SJCRH30 (cell line): ENCODE results near the gene NAGPA. TPM values are rescaled to one million over a fixed set of nuclear protein-coding genes. Genes with fewer than 3 reads are reported as not detected.
"Not testable (repeated sequence)": the region's sequence is repeated elsewhere in the genome, so short reads cannot be mapped to it uniquely, and the experiment has no call there.

Experiments used
- DNase-seq, 2 experiments: peaks; one replicate each; pipeline ENCODE4 v3.0.0-alpha.2; 2015 to 2020
- H3K27ac ChIP-seq: fragments of 250-450 bp; sonication (Bioruptor Pico); 2 replicates; pipeline ENCODE4 v1.5.1; 2020; ENCODE audit warnings: mild to moderate bottlenecking, moderate library complexity
- H3K27me3 ChIP-seq: fragments of 250-450 bp; sonication (Bioruptor Pico); 2 replicates; pipeline ENCODE4 v1.5.1; 2020; ENCODE audit warnings: mild to moderate bottlenecking, moderate library complexity
- H3K36me3 ChIP-seq: fragments of 250-450 bp; sonication (Bioruptor Pico); 2 replicates; pipeline ENCODE4 v1.5.1; 2020; ENCODE audit warnings: mild to moderate bottlenecking, moderate library complexity
- H3K4me1 ChIP-seq: fragments of 250-450 bp; sonication (Bioruptor Pico); 2 replicates; pipeline ENCODE4 v1.5.1; 2020; ENCODE audit warnings: mild to moderate bottlenecking, moderate library complexity
- H3K4me3 ChIP-seq: fragments of 250-450 bp; sonication (Bioruptor Pico); 2 replicates; pipeline ENCODE4 v1.5.1; 2020; ENCODE audit warnings: mild to moderate bottlenecking, moderate library complexity
- H3K9me3 ChIP-seq: fragments of 250-450 bp; sonication (Bioruptor Pico); replicated peaks from 2 replicates; pipeline ENCODE4 v1.5.1; 2020; ENCODE audit warnings: mild to moderate bottlenecking, moderate library complexity
- total RNA-seq: library from RNA; depleted of rRNA; stranded (reverse); fragments of >200 nt; shearing (Covaris generic); gene quantifications from 2 replicates; pipeline ENCODE4 v1.2.3, GENCODE V29; 2014

NAGPA gene
- total RNA-seq, 1 experiment from 2014 or later: 6.4 TPM

DNA sequence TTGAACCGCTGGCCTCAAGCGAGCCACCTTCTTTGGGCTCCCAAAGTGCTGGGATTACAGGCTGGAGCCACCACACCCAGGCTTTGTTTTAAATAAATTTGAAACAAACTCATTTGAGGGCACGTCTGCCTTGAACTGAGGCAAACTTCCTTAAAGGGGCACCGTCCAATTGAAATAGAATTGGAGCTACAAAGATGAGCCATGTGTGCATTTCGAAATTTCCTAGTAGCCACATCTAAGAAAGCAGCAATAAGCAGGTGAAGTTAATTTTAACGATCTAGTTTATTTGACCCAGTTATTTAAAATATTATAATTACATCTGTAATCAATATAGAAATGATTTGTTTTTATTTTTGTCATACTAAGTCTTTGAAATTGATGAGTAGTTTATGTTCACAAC, 32.8 kb upstream of the NAGPA start:
- peaks cover 15% of the 10 kb centered on the region for H3K27me3 ChIP-seq
- no peaks in the 10 kb centered on the region for H3K36me3 ChIP-seq
- no peak for DNase-seq

DNA sequence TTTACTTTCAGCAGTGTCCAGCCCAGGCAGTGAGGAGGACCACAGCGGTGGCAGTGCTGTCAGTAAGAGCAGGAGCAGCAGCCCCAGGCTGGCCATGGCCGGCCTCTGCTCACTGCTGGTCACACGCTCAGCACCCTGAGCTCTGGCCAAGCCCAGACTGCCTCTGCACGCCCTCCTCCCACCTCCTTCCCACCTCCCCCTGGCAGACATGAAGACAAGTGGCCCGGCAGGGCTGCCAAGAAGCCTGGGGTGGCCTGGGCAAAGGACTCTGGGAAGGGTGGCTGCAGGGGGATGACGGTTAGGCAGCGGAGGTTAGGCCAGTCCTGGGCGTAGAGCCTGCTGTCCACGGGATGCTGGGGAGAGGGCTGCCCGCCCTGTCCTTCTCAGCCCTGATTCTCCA, 32.1 kb upstream of the NAGPA start, which contains the start of gene C16orf89:
Gene C16orf89, minus strand, starts transcription at position 144 of the 400 bp plus-strand sequence. Its CDS starts 48 bp downstream, at position 96.
- H3K36me3 ChIP-seq: no peaks in the 10 kb centered on the region
- H3K27me3 ChIP-seq: peaks cover 15% of the 10 kb centered on the region
- no peak within 1 kb of the TSS for H3K27ac ChIP-seq
- H3K4me1 ChIP-seq: no peaks in the 10 kb centered on the region
- DNase-seq: no peak
- H3K9me3 ChIP-seq: no peaks in the 10 kb centered on the region
- H3K4me3 ChIP-seq: no peak within 1 kb of the TSS

More for the DNA sequence above, 32.8 kb upstream of the NAGPA start:
- Histone ChIP-seq H3K4me3 (no peak overlapping the region), H3K4me1 (no peaks in the 10 kb centered on the region), H3K9me3 (no peaks in the 10 kb centered on the region), H3K27ac (no peak overlapping the region)

DNA sequence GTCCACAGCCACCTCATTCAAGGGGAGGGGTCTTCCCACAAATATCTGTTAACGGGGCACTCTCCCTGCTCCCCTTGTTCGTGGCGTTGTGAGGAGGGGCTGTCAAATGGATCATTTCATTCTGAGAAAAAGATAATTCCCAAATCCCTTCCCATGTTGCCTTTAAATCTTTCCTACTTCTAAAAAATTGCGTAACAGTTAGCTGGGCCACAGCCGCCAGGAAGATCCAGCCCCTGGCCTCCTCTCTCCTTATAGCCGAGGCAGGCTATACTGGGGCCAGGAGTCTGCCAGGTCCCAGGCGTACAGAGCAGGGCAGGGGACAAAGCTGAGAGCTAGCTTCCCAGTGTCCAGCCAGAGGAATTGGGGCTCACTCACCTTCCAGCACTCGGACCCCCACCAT, 31.6 kb upstream of the NAGPA start:
- Histone ChIP-seq H3K27me3 (peaks cover 15% of the 10 kb centered on the region), H3K4me3 (no peak overlapping the region), H3K27ac (no peak overlapping the region), H3K9me3 (no peaks in the 10 kb centered on the region), H3K36me3 (no peaks in the 10 kb centered on the region), H3K4me1 (no peaks in the 10 kb centered on the region)
- DNase-seq: no peak

DNA sequence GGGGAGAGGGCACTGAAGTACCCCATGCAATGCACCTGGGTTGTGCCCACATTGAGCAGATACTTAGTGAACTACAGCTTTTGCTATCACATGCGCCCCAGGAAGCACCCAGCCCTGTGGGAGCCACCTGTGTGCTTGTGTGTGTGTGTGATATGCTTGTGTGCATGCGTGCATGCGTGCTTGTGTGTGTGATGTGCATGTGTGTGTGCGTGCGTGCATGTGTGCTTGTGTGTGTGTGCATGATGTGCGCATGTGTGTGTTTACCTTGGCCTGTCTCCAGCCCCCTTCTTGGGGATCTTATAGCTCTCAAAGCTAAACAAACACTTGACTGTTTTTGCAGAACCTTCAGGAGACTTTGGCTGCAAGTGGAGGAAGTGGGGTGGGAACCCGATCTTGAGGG, 31.2 kb upstream of the NAGPA start:
- Histone ChIP-seq H3K36me3 (no peaks in the 10 kb centered on the region), H3K9me3 (no peaks in the 10 kb centered on the region), H3K4me3 (no peak overlapping the region), H3K27me3 (peaks cover 15% of the 10 kb centered on the region), H3K4me1 (no peaks in the 10 kb centered on the region), H3K27ac (no peak overlapping the region)
- no peak for DNase-seq

DNA sequence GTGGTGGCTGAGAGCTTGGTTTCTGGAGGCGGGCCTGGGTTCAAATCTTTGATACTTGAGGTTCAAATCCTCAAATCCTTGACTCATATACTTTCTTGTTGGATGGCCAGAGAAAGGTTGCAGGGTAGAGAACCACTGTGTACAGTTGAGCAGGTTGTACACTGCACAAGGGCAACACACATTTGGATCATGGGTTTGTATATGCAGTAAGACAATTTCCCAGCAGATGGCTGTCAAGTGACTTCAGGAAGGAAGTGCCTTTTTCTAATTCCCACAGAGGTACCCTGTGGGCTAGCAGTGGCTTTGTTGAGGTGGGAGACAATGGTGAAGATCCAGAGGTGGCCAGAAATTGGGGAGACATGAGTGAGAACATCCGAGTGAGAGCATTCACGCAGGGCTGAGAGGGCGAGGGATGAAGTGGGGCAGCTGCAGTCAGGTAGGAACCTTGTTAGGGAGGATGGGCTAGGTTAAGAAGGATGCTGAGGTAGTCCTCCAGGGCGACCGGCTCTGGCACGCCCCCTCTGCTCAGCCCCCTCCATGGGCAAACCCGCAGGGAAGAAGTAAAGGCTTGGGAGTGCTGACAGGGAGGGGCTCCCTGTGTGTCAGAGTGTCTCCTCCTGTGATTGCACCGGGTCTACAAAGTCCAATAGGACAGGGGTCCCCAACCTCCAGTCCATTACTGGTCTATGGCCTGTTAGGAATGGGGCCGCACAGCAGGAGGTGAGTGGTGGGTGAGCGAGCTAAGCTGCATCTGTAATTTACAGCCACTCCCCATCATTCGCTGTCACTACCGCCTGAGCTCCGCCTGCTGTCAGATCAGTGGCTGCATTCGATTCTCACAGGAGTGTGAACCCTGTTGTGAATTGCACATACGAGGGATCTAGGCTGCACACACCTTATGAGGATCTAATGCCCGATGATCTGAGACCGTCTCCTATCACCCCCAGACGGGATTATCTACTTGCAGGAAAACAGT, 29.3 kb upstream of the NAGPA start:
- Histone ChIP-seq H3K4me1 (no peaks in the 10 kb centered on the region), H3K27ac (no peak overlapping the region), H3K9me3 (no peaks in the 10 kb centered on the region), H3K27me3 (peaks cover 15% of the 10 kb centered on the region), H3K36me3 (no peaks in the 10 kb centered on the region), H3K4me3 (no peak overlapping the region)
- no peak for DNase-seq

DNA sequence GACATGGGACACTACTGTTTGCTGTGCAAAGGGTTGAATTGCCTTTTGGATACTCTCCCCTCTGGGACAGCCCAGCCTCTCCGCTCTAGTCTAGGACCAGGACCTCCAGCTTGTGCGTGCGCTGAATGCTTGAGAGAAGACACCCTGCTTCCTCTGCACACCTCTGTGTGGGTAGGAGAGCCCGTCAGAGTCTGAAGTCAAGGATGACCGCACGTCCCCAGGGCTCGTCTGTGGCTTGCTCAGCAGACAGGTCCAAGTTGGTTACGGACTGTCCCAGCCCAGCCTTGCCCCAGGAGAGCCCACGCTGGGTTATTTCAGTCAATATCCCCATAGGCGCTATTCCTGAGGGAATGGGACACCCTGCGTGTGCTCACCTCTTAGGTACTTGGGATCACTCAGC, 28.3 kb upstream of the NAGPA start:
- Histone ChIP-seq H3K9me3 (no peaks in the 10 kb centered on the region), H3K27me3 (peaks cover 15% of the 10 kb centered on the region), H3K36me3 (no peaks in the 10 kb centered on the region), H3K4me3 (no peak overlapping the region), H3K27ac (no peak overlapping the region), H3K4me1 (no peaks in the 10 kb centered on the region)
- no peak for DNase-seq

DNA sequence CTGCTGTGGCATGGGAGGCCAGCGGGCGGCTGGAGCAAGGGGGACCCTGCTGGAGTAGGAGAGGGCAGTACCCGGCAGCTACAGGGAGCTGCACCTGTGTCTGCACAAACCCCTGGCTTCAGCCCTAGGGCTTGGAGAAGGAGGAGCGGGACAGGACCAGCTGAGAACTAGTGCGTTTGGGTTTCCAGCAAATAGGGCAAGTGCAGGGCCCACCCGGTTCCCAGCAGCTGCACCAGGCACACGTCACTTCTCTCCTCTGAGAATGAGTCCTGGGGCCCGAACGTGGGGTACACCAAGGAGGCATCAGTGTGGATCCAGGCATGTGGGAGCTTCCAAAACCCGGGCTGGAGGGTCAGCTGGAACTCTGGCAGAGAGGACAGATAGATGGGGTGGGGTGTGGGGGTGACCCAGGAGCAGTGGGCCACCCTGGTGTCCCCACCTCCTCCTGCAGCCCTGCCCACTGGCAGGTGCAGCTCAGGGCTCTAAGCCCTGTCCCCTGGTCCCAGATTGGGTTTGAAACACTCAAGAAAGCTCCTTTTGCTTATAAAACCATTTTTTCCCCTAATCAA, 26.4 kb upstream of the NAGPA start:
- no peak for DNase-seq
- H3K9me3 ChIP-seq: no peaks in the 10 kb centered on the region
- H3K27ac ChIP-seq: no peak overlapping the region
- H3K36me3 ChIP-seq: no peaks in the 10 kb centered on the region
- no peak overlapping the region for H3K4me3 ChIP-seq
- peaks cover 3% of the 10 kb centered on the region; the same call in 1 of the 2 replicates for H3K27me3 ChIP-seq
- H3K4me1 ChIP-seq: no peaks in the 10 kb centered on the region

DNA sequence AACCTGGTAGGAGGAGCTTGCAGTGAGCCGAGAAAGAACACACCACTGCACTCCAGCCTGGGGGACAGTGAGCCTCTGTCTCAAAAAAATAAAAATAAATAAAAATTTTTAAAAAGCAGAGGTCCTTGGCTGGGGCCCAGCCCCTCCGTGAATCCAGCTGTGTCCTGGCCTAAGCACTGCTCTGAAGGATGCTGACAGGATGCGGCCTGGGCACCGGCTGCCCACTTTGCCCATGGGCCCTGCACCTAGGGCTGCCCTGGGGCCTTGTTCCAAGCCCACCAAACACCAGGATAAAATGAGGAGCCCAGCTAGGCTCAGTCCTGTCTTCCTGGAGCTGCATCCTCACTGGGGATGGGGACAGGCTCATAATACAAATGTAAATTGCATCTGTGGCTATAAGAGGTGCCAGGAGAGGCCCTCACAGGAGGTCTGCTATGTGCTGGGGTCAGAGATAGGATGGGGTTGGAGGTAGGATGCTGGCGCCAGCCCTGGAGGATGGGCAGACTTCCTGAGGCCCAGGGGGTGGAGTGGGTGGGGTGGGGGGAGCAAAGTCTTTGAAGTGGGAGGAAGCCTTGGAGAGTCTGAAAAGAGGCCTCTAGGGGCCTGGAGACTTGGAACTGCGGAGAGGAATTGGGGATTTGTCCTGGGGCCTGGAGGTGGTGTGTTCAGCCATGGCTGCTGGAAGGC, 25.8 kb upstream of the NAGPA start:
- H3K4me3 ChIP-seq: no peak overlapping the region
- no peaks in the 10 kb centered on the region for H3K9me3 ChIP-seq
- H3K27me3 ChIP-seq: no peaks in the 10 kb centered on the region
- DNase-seq: no peak
- no peak overlapping the region for H3K27ac ChIP-seq
- no peaks in the 10 kb centered on the region for H3K36me3 ChIP-seq
- no peaks in the 10 kb centered on the region for H3K4me1 ChIP-seq

DNA sequence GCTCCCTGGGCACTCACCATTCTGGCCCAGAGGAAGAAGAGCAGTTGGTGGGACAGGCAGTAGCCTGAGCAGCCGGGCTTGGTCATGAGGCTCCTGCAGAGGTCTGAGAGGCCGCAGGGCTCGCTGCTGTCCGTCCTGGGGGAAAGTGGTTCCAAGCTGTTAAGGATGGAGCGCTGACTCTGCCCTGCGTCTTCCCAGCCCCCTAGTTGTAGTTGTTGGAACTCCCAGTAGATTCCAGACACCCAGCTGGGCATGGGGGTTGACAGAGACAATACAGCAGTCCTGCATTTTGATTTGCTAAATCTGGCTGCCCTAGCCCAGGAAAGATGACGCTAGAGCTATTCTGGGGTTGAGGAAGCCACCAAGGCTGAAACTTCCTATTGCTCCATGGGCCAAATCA, 24.7 kb upstream of the NAGPA start:
- H3K27ac ChIP-seq: no peak overlapping the region
- H3K4me1 ChIP-seq: no peaks in the 10 kb centered on the region
- H3K9me3 ChIP-seq: no peaks in the 10 kb centered on the region
- peak in 1 of 2 experiments; percentile 15 for DNase-seq
- no peaks in the 10 kb centered on the region for H3K27me3 ChIP-seq
- no peak overlapping the region for H3K4me3 ChIP-seq
- no peaks in the 10 kb centered on the region for H3K36me3 ChIP-seq

DNA sequence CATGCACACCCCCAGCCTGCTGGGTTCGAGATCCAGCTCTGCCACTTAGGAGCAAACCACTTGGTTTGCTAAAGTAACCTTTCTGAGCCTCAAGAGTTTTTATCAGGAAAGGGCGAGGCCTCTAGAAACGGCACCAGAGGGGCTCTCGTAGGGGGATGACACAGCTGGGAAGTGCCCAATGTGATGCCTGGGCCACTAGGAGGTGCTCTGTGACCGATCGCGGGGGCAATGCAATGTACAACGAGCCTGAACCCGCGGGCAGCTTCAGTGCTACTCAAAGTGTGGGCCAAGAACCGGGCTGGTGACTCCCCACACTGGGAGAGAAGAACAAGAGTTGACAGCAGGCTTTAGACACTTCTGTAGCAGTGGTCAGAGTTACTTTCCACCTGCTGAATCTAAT, 22.6 kb upstream of the NAGPA start:
- no peaks in the 10 kb centered on the region for H3K27me3 ChIP-seq
- H3K36me3 ChIP-seq: no peaks in the 10 kb centered on the region
- DNase-seq: peak; percentile 25 to 50
- H3K27ac ChIP-seq: no peak overlapping the region
- H3K9me3 ChIP-seq: no peaks in the 10 kb centered on the region
- H3K4me1 ChIP-seq: no peaks in the 10 kb centered on the region
- H3K4me3 ChIP-seq: no peak overlapping the region

DNA sequence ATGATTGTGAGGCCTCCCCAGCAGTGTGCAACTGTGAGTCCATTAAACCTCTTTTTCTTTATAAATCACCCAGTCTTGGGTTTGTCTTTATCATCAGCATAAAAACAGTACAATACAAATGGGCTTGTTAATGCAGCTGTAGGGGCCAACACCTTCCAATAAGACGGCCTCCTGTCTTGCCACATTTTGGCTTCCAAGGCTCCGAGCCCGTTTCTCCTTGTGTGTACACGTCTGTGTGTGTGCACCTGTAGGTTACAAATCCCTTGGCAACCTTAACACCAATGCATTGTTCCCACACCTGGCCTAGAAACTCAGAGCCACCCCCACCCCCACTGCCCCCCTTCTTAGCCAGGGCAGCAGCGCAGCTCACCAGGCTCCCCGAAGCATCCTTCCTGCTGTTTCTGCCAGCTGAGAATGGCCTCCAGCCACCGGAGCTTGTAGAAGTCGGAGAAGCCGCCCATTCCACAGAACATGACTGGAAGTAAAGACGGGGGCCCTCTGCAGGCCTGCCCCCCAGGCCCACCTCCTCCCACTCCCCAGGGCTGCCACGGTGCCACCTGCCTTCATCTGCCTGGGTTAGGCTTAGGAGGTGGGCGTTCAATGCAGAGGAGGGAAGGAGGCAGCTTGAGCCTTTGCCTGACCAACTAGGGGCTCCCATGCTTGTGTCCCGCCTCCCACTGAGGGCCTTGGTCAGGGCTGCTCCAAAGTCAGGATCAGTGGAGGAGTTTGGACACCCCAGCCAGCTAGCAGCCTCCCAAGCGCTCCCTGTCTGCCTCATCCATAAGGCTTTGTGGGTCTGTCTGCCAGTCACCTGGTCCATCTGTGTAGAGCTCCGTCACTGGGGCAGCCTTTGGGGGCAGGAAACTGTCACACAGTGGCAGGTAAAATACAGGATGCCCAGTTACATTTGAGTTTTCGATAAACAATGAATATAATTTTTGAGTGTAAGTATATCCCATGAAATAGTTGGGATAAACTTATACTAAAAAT, 21.4 kb upstream of the NAGPA start:
- DNase-seq: no peak
- Histone ChIP-seq H3K9me3 (no peaks in the 10 kb centered on the region), H3K4me1 (no peaks in the 10 kb centered on the region), H3K27me3 (no peaks in the 10 kb centered on the region), H3K36me3 (no peaks in the 10 kb centered on the region), H3K4me3 (no peak overlapping the region), H3K27ac (no peak overlapping the region)

DNA sequence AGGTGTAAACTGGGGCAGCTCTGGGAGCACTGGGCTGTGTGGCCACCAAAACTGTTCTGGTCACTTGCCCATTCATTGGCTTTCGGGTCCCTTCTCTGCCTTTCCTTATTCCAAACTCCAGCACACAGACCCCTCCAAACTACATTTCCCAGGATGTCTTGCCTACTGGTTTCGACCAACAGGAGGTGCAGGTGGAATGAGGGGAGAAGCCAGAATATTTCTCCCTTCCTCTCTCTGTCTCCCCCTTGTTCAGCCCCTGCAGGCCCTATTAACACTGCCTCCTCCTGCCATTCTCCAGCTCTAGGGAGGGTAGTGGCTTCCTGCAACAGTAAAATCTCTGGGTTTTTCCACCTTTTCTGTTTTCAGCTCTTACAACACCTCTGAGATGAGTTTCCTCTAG, 13.2 kb upstream of the NAGPA start:
- H3K36me3 ChIP-seq: no peaks in the 10 kb centered on the region
- DNase-seq: no peak
- no peaks in the 10 kb centered on the region for H3K4me1 ChIP-seq
- no peaks in the 10 kb centered on the region for H3K9me3 ChIP-seq
- H3K27ac ChIP-seq: no peak overlapping the region
- H3K27me3 ChIP-seq: no peaks in the 10 kb centered on the region
- no peak overlapping the region for H3K4me3 ChIP-seq

DNA sequence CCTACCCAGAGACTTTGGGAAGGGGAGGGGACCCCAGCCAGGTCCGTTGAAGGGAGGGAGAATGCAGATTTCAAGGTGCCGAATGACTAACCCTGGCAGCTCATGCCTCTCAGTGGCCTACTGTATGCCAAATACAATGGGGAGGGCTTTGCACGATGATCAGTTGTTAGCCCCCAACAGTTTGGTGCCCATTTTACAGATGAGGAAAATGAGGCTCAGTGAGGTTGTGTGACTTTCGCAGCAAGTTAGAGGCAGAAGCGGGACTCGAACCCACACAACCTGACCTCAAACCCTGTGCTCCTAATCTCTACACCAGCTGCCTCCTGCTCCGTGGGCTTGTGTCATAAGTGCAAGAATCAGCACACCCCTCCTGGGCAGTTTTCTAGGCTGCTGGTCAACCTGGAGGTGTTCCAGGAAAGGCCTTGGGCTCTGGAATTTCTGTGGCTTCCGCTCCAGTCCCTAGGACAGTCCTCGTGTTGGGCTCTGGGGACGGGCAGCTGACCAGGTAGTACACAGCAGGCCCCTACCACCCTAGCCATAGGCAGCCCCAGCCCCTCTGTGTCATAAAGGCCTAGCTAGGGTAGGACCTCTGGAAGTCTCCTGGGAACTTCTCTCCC, 11.9 kb upstream of the NAGPA start:
- no peak for DNase-seq
- no peaks in the 10 kb centered on the region for H3K4me1 ChIP-seq
- H3K9me3 ChIP-seq: no peaks in the 10 kb centered on the region
- no peak overlapping the region for H3K4me3 ChIP-seq
- H3K27me3 ChIP-seq: peaks cover 6% of the 10 kb centered on the region; the same call in 1 of the 2 replicates
- H3K27ac ChIP-seq: no peak overlapping the region
- H3K36me3 ChIP-seq: no peaks in the 10 kb centered on the region

DNA sequence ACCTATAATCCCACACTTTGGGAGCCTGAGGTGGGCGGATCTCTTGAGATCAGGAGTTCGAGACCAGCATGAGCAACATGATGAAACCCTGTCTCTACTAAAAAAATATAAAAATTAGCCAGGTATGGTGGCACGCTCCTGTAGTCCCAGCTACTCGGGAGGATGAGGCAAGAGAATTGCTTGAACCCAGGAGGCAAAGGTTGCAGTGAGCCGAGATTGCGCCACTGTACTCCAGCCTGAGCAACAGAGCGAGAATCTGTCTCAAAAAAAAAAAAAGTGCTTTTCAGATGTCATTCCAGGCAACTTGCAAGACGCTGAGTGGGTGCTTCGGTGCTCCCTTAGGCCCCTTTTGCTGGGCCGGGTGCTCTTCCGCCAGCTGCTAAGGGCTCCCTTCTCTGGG, 10.8 kb upstream of the NAGPA start:
- not testable (repeated sequence) for DNase-seq, H3K4me1 ChIP-seq, H3K27me3 ChIP-seq, H3K36me3 ChIP-seq, H3K9me3 ChIP-seq, H3K27ac ChIP-seq, H3K4me3 ChIP-seq
